ENCODE results near the gene UNC13B.
"Not testable (repeated sequence)": the region's sequence is repeated elsewhere in the genome, so short reads cannot be mapped to it uniquely, and the experiment has no call there.

UNC13B gene

GRCh38 chr9:35180801-35181200 lies 19.0 kb downstream of the UNC13B start:
- H3K4me3 ChIP-seq (ENCODE audit: low read depth, low read length) = no peak overlapping the region
- DNase-seq (ENCODE audit: low read depth, low spot score) = no peak
- TF ChIP-seq CTCF (IDR thresholded peaks at IDR 0.05; ENCODE audit: low read depth, low read length) = no peak
- in situ Hi-C loops (cut with HindIII; ENCODE audit: low sequenced_read_pairs) = no loop called here

DNA sequence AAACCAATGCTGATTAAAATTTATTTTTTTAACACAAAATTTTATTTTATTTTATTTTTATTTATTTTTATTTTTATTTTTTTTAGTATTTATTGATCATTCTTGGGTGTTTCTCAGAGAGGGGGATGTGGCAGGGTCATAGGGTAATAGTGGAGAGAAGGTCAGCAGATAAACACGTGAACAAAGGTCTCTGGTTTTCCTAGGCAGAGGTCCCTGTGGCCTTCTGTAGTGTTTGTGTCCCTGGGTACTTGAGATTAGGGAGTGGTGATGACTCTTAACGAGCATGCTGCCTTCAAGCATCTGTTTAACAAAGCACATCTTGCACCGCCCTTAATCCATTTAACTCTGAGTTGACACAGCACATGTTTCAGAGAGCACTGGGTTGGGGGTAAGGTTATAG lies 20.6 kb downstream of the UNC13B start:
- DNase-seq (ENCODE audit: low read depth, low spot score); in situ Hi-C loops (cut with HindIII; ENCODE audit: low sequenced_read_pairs); H3K4me3 ChIP-seq (ENCODE audit: low read depth, low read length): not testable (repeated sequence)

DNA sequence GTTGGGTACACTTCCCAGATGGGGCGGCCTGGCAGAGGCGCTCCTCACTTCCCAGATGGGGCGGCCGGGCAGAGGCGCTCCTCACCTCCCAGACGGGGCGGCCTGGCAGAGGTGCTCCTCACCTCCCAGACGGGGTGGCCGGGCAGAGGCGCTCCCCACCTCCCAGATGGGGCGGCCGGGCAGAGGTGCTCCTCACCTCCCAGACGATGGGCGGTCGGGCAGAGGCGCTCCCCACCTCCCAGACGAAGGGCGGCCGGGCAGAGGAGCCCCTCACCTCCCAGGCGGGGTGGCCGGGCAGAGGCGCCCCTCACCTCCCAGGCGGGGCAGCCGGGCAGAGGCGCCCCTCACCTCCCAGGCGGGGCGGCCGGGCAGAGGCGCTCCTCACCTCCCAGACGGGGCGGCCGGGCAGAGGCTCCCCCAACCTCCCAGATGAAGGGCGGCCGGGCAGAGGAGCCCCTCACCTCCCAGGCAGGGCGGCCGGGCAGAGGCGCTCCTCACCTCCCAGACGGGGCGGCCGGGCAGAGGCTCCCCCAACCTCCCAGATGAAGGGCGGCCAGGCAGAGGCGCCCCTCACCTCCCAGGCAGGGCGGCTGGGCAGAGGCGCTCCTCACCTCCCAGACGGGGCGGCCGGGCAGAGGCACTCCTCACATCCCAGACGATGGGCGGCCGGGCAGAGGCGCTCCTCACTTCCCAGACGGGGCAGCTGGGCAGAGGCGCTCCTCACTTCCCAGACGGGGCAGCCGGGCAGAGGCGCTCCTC lies 21.4 kb downstream of the UNC13B start:
- H3K4me3 ChIP-seq (ENCODE audit: low read depth, low read length); in situ Hi-C loops (cut with HindIII; ENCODE audit: low sequenced_read_pairs); DNase-seq (ENCODE audit: low read depth, low spot score): not testable (repeated sequence)

GRCh38 chr9:35183755-35184480 lies 22.1 kb downstream of the UNC13B start:
- DNase-seq (ENCODE audit: low read depth, low spot score); in situ Hi-C loops (cut with HindIII; ENCODE audit: low sequenced_read_pairs); H3K4me3 ChIP-seq (ENCODE audit: low read depth, low read length): not testable (repeated sequence)

- no peak overlapping the region for H3K4me3 ChIP-seq (ENCODE audit: low read depth, low read length)
- in situ Hi-C loops (cut with HindIII; ENCODE audit: low sequenced_read_pairs) = no loop called here
- TF ChIP-seq CTCF (IDR thresholded peaks at IDR 0.05; ENCODE audit: low read depth, low read length) = no peak
- no peak for DNase-seq (ENCODE audit: low read depth, low spot score)
Measured at GRCh38 chr9:35186524-35186923, 24.7 kb downstream of the UNC13B start.

GRCh38 chr9:35190203-35190602 lies 28.4 kb downstream of the UNC13B start:
- TF ChIP-seq CTCF (IDR thresholded peaks at IDR 0.05; ENCODE audit: low read depth, low read length) = no peak
- in situ Hi-C loops (cut with HindIII; ENCODE audit: low sequenced_read_pairs) = no loop called here

DNA sequence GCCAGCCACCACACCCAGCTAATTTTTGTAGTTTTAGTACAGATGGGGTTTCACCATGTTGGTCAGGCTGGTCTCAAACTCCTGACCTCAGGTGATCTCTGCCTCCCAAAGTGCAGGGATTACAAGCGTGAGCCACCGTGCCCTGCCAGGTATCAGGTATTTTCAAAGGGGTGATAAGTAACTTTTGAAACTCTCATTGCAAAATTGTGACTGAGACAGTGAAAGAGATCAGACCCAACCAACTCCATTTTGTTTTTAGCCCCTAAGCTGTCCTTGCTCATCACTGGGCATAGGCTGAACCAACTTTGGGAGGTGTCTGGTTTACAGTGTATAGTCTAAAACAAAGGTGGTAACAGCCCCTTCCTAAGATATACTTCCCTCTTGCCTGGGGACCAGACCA lies 29.3 kb downstream of the UNC13B start:
- in situ Hi-C loops (cut with HindIII; ENCODE audit: low sequenced_read_pairs) = no loop called here
- no peak for TF ChIP-seq CTCF (IDR thresholded peaks at IDR 0.05; ENCODE audit: low read depth, low read length)
- no peak for DNase-seq (ENCODE audit: low read depth, low spot score)
- no peak overlapping the region for H3K4me3 ChIP-seq (ENCODE audit: low read depth, low read length)

More at GRCh38 chr9:35190203-35190602, 28.4 kb downstream of the UNC13B start:
- DNase-seq (ENCODE audit: low read depth, low spot score) = no peak
- H3K4me3 ChIP-seq (ENCODE audit: low read depth, low read length) = no peak overlapping the region

DNA sequence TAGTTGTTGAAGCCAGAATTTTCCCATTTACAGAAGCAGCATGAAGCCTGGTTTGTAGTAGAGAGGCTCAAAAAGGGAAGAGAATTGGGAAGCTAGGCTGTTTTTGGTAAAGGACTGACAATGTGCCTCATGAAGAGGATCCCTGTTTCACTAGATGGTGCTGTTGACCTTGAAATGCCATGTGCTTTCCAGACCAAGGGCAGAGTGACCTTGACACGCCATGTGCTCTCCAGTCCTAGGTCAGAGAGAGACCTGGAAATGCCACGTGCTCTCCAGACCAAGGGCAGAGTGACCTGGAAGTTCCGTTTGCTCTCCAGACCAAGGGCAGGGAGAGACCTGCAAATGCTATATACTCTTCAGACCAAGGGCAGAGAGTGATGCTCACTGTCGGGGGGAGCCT lies 32.0 kb downstream of the UNC13B start:
- in situ Hi-C loops (cut with HindIII; ENCODE audit: low sequenced_read_pairs) = no loop called here
- H3K4me3 ChIP-seq (ENCODE audit: low read depth, low read length) = no peak overlapping the region
- DNase-seq (ENCODE audit: low read depth, low spot score) = no peak
- no peak for TF ChIP-seq CTCF (IDR thresholded peaks at IDR 0.05; ENCODE audit: low read depth, low read length)

Measured in astrocyte of the spinal cord (primary cell).